ENCODE data around the gene PCSK6.

PCSK6 gene

DNA sequence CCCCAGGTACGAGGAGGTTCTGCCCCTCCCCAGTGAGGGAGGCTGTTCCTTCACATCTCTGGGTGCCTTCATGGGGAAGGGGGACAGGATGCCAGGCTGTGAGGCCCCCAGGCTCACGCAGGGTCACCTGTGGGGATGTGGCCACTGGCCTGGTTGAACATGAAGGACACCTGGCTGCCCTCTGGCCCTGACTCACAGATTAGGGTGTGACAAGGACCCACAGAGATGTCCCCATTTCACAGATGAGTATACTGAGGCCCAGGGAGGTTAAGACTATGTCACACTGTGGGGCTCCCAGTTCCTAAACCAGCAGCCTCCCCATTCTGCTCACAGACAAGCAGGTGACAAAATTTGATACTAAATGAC, 42.4 kb downstream of the PCSK6 start:
- TF ChIP-seq EZH2phosphoT487 (conservative IDR thresholded peaks at IDR 0.05; ENCODE audit: low read length) (no peak), CTCF (IDR thresholded peaks at IDR 0.05; ENCODE audit: insufficient read depth, low read length, poor library complexity, severe bottlenecking) (no peak)
- H3F3A ChIP-seq (ENCODE audit: insufficient read depth): no peaks in the 10 kb centered on the region
- H3K36me3 ChIP-seq (ENCODE audit: low read length): no peaks in the 10 kb centered on the region
- H3K9me3 ChIP-seq (ENCODE audit: insufficient read depth, low read length): no peaks in the 10 kb centered on the region
- no peak overlapping the region for H3K27ac ChIP-seq (ENCODE audit: low read depth, low read length)
- no peaks in the 10 kb centered on the region for H3K79me2 ChIP-seq (ENCODE audit: insufficient read depth, low read length)
- H2AFZ ChIP-seq (ENCODE audit: low read depth, low read length, severe bottlenecking): no peak overlapping the region
- H4K20me1 ChIP-seq (ENCODE audit: low read depth, low read length): no peaks in the 10 kb centered on the region
- no peak overlapping the region for H3K4me3 ChIP-seq (ENCODE audit: insufficient read depth, low read length, poor library complexity, severe bottlenecking)
- H3K9me2 ChIP-seq (replicated peaks; ENCODE audit: insufficient read depth, low read length): no peaks in the 10 kb centered on the region
- no peaks in the 10 kb centered on the region for H3K27me3 ChIP-seq (ENCODE audit: low read length)
- H3K9ac ChIP-seq (ENCODE audit: low read length): no peak overlapping the region
- H3K4me2 ChIP-seq (ENCODE audit: low read depth, low read length, poor library complexity, severe bottlenecking): no peak overlapping the region

- no peaks in the 10 kb centered on the region for H3F3A ChIP-seq (ENCODE audit: insufficient read depth)
- H2AFZ ChIP-seq (ENCODE audit: low read depth, low read length, severe bottlenecking): no peak overlapping the region
- no peaks in the 10 kb centered on the region for H4K20me1 ChIP-seq (ENCODE audit: low read depth, low read length)
- TF ChIP-seq CTCF (IDR thresholded peaks at IDR 0.05; ENCODE audit: insufficient read depth, low read length, poor library complexity, severe bottlenecking): no peak
- no peak for TF ChIP-seq EZH2phosphoT487 (conservative IDR thresholded peaks at IDR 0.05; ENCODE audit: low read length)
- no peak overlapping the region for H3K4me3 ChIP-seq (ENCODE audit: insufficient read depth, low read length, poor library complexity, severe bottlenecking)
- no peak overlapping the region for H3K9ac ChIP-seq (ENCODE audit: low read length)
- H3K79me2 ChIP-seq (ENCODE audit: insufficient read depth, low read length): no peaks in the 10 kb centered on the region
- H3K36me3 ChIP-seq (ENCODE audit: low read length): no peaks in the 10 kb centered on the region
- no peaks in the 10 kb centered on the region for H3K27me3 ChIP-seq (ENCODE audit: low read length)
- H3K9me2 ChIP-seq (replicated peaks; ENCODE audit: insufficient read depth, low read length): no peaks in the 10 kb centered on the region
- no peaks in the 10 kb centered on the region for H3K9me3 ChIP-seq (ENCODE audit: insufficient read depth, low read length)
- H3K4me2 ChIP-seq (ENCODE audit: low read depth, low read length, poor library complexity, severe bottlenecking): no peak overlapping the region
- no peak overlapping the region for H3K27ac ChIP-seq (ENCODE audit: low read depth, low read length)
Measured at GRCh38 chr15:101446518-101447167, 42.9 kb downstream of the PCSK6 start.

DNA sequence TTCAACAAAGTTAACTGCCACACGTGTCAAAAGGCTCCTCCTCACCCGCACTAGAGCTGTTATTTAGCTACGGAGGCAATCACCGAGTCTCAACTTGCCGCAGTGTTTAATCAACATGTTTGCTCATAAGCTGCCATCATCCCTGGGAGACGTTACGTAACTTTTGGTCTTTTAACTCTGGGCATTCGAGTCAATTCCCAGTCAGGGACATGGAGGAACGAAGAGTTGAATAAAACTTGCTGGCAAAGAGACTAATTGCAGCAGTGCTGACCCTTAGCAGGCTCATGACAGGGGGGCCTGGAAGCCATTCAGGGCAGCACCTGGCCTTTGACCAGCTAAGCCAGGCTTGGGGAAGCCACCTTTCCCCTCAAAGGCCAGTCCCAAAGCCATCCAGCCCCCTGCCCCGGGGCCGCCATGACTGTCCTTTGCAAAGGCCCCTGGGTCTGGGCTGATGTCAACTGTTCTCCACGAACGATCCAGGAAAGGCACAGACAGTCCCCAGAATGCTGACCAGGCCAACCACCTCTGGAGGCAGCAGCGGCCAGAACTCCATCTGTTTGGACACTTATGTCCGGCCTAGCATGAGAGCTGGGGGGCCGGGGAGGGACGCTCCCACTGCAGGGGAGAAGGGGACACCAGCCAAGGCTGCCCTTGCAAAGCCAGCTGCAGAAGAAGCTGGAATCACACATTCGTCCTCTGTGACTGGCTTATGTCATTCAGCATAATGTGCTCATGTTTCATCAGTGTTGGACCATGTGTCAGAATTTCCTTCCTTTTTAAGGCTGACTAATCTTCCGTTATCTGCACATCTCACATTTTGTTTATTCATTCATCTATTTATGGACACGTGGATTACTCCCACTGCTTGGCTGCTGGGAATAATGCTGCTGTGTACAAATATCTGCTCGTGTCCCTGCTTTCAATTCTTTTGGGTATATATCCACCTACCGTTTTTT, 43.7 kb downstream of the PCSK6 start:
- Histone ChIP-seq H3K9me3 (ENCODE audit: insufficient read depth, low read length) (no peaks in the 10 kb centered on the region), H3K79me2 (ENCODE audit: insufficient read depth, low read length) (no peaks in the 10 kb centered on the region), H4K20me1 (ENCODE audit: low read depth, low read length) (no peaks in the 10 kb centered on the region), H3F3A (ENCODE audit: insufficient read depth) (no peaks in the 10 kb centered on the region), H3K4me3 (ENCODE audit: insufficient read depth, low read length, poor library complexity, severe bottlenecking) (no peak overlapping the region), H2AFZ (ENCODE audit: low read depth, low read length, severe bottlenecking) (no peak overlapping the region), H3K36me3 (ENCODE audit: low read length) (no peaks in the 10 kb centered on the region), H3K9ac (ENCODE audit: low read length) (no peak overlapping the region), H3K27me3 (ENCODE audit: low read length) (no peaks in the 10 kb centered on the region), H3K27ac (ENCODE audit: low read depth, low read length) (no peak overlapping the region), H3K9me2 (replicated peaks; ENCODE audit: insufficient read depth, low read length) (no peaks in the 10 kb centered on the region), H3K4me2 (ENCODE audit: low read depth, low read length, poor library complexity, severe bottlenecking) (no peak overlapping the region)
- no peak for TF ChIP-seq EZH2phosphoT487 (conservative IDR thresholded peaks at IDR 0.05; ENCODE audit: low read length)
- TF ChIP-seq CTCF (IDR thresholded peaks at IDR 0.05; ENCODE audit: insufficient read depth, low read length, poor library complexity, severe bottlenecking): no peak
